Osteoblast (primary cell): ENCODE measurements around the gene ZNF526. TPM values are rescaled to one million over a fixed set of nuclear protein-coding genes. Genes with fewer than 3 reads are reported as not detected.

Experiments used
- DNase-seq: peaks from one replicate; pipeline ENCODE4 v3.0.0; 2011; ENCODE audit warnings: low spot score, mixed read lengths; ENCODE audit not compliant: insufficient read length; ENCODE audit errors: missing footprints
- H2AFZ ChIP-seq: 2 replicates; pipeline ENCODE4 v1.6.0; 2011; ENCODE audit warnings: mild to moderate bottlenecking, low read length
- H3K27ac ChIP-seq: 2 replicates; pipeline ENCODE4 v1.5.1; 2011; ENCODE audit warnings: mild to moderate bottlenecking, low read depth, low read length, moderate library complexity
- H3K27me3 ChIP-seq: 2 replicates; pipeline ENCODE4 v1.6.0; 2012; ENCODE audit warnings: mild to moderate bottlenecking, control low read depth, inconsistent platforms, low read length, moderate library complexity; ENCODE audit not compliant: insufficient read depth
- H3K36me3 ChIP-seq: 2 replicates; pipeline ENCODE4 v1.5.1; 2011; ENCODE audit warnings: mild to moderate bottlenecking, low read length, control low read depth, moderate library complexity; ENCODE audit not compliant: insufficient read depth
- H3K4me1 ChIP-seq: 2 replicates; pipeline ENCODE4 v1.5.1; 2011; ENCODE audit warnings: mild to moderate bottlenecking, low read length, control low read depth, moderate library complexity; ENCODE audit not compliant: insufficient read depth
- H3K4me2 ChIP-seq: 2 replicates; pipeline ENCODE4 v1.6.0; 2011; ENCODE audit warnings: mild to moderate bottlenecking, low read length; ENCODE audit not compliant: insufficient read depth
- H3K4me3 ChIP-seq: fragments of 200-600 bp; sonication (generic); 3 replicates; pipeline ENCODE4 v1.5.1; 2012; ENCODE audit warnings: mild to moderate bottlenecking, low read length, inconsistent platforms; ENCODE audit not compliant: insufficient read depth
- H3K79me2 ChIP-seq: 2 replicates; pipeline ENCODE4 v1.6.0; 2012; ENCODE audit warnings: mild to moderate bottlenecking, low read length, control low read depth, inconsistent platforms; ENCODE audit not compliant: insufficient read depth
- H3K9me3 ChIP-seq: 2 replicates; pipeline ENCODE4 v1.5.1; 2011; ENCODE audit warnings: low read depth, low read length, control low read depth
- H4K20me1 ChIP-seq: 2 replicates; pipeline ENCODE4 v1.6.0; 2012; ENCODE audit warnings: mild to moderate bottlenecking, low read length, control low read depth; ENCODE audit not compliant: insufficient read depth
- total RNA-seq: library from RNA; depleted of rRNA; stranded (reverse); fragments of >200 nt; gene quantifications from 2 replicates; pipeline ENCODE4 v1.2.3, GENCODE V29; 2012
- TF ChIP-seq, protein P1 (sequence below): IDR thresholded peaks from 2 replicates; pipeline ENCODE4 v1.5.1; 2011; ENCODE audit warnings: mild to moderate bottlenecking, low read depth, low read length, moderate library complexity; ENCODE audit errors: extremely low read depth

The ZNF526 gene
- total RNA-seq, 1 donor = 11.9 TPM

- Histone ChIP-seq H3K79me2 (peaks cover 57% of the 10 kb centered on the region), H3K4me1 (no peaks in the 10 kb centered on the region), H4K20me1 (peaks cover 49% of the 10 kb centered on the region), H3K27me3 (no peaks in the 10 kb centered on the region), H3K4me2 (no peak overlapping the region), H2AFZ (no peak overlapping the region), H3K9me3 (no peaks in the 10 kb centered on the region), H3K36me3 (peaks cover 71% of the 10 kb centered on the region), H3K4me3 (no peak overlapping the region), H3K27ac (no peak overlapping the region)
- TF ChIP-seq, protein P1, sequence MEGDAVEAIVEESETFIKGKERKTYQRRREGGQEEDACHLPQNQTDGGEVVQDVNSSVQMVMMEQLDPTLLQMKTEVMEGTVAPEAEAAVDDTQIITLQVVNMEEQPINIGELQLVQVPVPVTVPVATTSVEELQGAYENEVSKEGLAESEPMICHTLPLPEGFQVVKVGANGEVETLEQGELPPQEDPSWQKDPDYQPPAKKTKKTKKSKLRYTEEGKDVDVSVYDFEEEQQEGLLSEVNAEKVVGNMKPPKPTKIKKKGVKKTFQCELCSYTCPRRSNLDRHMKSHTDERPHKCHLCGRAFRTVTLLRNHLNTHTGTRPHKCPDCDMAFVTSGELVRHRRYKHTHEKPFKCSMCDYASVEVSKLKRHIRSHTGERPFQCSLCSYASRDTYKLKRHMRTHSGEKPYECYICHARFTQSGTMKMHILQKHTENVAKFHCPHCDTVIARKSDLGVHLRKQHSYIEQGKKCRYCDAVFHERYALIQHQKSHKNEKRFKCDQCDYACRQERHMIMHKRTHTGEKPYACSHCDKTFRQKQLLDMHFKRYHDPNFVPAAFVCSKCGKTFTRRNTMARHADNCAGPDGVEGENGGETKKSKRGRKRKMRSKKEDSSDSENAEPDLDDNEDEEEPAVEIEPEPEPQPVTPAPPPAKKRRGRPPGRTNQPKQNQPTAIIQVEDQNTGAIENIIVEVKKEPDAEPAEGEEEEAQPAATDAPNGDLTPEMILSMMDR = no peak
- DNase-seq = peak; percentile 25
Observed at GRCh38 chr19:42233678-42234292, 13.7 kb downstream of the ZNF526 start.

DNA sequence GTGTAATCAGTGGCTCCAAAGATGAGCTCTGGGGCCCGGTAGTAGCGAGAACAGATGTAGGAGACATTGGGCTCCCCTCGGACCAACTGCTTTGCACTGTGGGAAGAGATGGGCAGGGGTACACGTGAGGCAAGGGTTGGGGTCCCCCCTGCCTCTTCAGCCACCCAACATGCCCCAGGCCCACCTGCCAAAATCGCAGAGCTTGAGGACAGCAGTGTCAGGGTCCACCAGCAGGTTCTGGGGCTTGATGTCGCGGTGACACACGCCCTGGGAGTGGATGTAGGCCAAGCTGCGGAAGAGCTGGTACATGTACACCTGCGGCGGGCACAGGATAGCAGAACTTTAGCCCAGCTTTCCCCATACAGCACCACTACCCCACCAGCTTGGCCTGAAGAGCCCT lies 14.3 kb downstream of the ZNF526 start:
- Histone ChIP-seq H3K27ac (no peak overlapping the region), H3K4me2 (no peak overlapping the region), H3K9me3 (no peaks in the 10 kb centered on the region), H4K20me1 (peaks cover 44% of the 10 kb centered on the region), H3K79me2 (peaks cover 57% of the 10 kb centered on the region), H3K36me3 (peaks cover 70% of the 10 kb centered on the region), H3K4me3 (no peak overlapping the region), H3K4me1 (no peaks in the 10 kb centered on the region), H3K27me3 (no peaks in the 10 kb centered on the region), H2AFZ (no peak overlapping the region)
- TF ChIP-seq, protein P1 = no peak
- peak; percentile 32 for DNase-seq

DNA sequence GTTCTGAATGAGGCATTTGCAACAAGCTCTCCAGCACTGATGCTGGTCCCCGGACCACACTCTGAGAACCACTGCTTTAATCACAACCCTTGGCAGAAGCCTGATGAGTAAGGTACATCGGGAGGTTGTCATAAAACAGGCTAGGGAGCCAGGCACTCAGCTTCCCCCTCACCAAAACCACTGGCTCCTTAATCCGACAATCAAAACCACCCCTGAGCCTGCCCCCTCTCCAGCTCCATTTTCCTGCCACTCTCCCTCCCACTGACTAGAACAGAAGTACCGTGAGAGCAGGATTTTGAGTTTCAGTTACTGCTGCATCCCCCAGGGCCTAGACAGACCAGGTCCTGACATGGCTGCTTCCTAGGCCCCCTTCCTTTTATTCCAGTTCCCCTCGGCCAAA lies 15.1 kb downstream of the ZNF526 start:
- Histone ChIP-seq H3K4me2 (no peak overlapping the region), H3K36me3 (peaks cover 71% of the 10 kb centered on the region), H3K4me3 (no peak overlapping the region), H3K4me1 (no peaks in the 10 kb centered on the region), H3K79me2 (peaks cover 57% of the 10 kb centered on the region), H3K27ac (no peak overlapping the region), H3K9me3 (no peaks in the 10 kb centered on the region), H2AFZ (no peak overlapping the region), H4K20me1 (peaks cover 42% of the 10 kb centered on the region), H3K27me3 (no peaks in the 10 kb centered on the region)
- TF ChIP-seq, protein P1 = no peak
- DNase-seq = peak; percentile 19

DNA sequence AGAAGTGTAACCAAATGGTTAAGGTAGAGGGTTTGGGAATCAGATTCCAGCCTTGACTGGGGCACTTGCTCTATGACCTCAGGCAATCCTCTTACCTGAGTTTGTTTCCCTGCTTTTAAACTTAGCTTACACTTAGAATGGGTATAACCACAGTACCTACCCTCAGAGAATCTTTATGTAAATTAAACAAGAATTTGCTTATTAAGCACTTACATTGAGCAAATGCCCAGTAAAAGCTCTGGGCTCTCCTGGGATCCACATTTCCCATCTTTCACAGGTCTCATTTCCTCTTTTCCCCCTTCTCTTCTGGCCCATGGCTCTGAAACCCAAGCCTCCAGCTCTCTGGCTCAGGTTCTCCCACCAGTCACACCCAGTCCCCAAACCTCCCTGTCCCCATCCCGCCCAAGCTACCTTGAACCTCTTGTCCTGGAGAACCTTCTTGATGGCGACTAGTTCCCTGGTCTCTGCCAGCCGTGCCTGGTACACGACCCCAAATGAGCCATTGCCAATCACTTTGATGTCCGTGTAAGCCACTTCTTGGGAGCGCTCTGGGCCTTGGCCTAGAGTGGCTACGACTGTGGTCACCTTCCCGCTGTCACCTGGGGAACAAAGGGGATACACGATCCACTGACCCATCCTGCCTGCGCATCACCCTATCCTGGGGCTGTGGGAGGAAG lies 19.6 kb downstream of the ZNF526 start:
- Histone ChIP-seq H3K4me3 (no peak overlapping the region), H3K36me3 (peaks cover 38% of the 10 kb centered on the region), H4K20me1 (peaks cover 20% of the 10 kb centered on the region), H3K4me1 (peaks cover 19% of the 10 kb centered on the region), H3K79me2 (peaks cover 58% of the 10 kb centered on the region), H3K9me3 (no peaks in the 10 kb centered on the region), H3K4me2 (no peak overlapping the region), H3K27me3 (no peaks in the 10 kb centered on the region), H3K27ac (no peak overlapping the region), H2AFZ (no peak overlapping the region)
- peak; percentile 39 for DNase-seq
- TF ChIP-seq, protein P1 = no peak
